Stimulated activated CD8-positive, alpha-beta memory T cell treated with anti-CD3 and anti-CD28 coated beads, Interleukin-4, amount 100 ng/mL, for 1 hour (primary cell): ENCODE measurements around the gene CASP8.

ENCODE experiments used
- DNase-seq, 2 donors: peaks; one replicate each; pipeline ENCODE4 v3.0.0-alpha.2; 2020; ENCODE audit warnings: low read depth in 2 of 2, low spot score in 1 of 2

CASP8 gene

GRCh38 chr2:201242571-201243277 is 17.6 kb upstream of the CASP8 start:
- DNase-seq: no peak

- DNase-seq: no peak
Observed at GRCh38 chr2:201244829-201245228, 15.5 kb upstream of the CASP8 start.

DNA sequence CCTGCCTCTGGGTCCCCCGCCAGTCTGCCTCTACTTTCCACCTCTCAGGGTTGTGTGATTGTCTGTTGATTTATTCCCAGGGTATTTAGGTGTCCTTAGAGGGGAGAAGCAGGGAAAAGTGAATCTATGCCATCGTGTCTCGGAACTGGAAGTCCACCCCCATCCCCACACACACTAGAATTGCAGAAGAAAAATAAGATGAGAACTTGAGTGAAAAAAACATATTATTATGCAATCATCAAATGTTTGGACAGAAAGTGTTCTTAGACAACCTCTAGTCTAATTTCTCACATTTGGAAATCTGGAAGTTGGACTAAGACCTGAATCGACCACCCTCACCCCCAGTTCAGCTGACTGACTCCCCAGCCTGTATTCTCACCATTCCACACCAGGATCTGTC is 14.1 kb upstream of the CASP8 start:
- no peak for DNase-seq

GRCh38 chr2:201248288-201248844 is 12.0 kb upstream of the CASP8 start:
- DNase-seq: no peak

DNA sequence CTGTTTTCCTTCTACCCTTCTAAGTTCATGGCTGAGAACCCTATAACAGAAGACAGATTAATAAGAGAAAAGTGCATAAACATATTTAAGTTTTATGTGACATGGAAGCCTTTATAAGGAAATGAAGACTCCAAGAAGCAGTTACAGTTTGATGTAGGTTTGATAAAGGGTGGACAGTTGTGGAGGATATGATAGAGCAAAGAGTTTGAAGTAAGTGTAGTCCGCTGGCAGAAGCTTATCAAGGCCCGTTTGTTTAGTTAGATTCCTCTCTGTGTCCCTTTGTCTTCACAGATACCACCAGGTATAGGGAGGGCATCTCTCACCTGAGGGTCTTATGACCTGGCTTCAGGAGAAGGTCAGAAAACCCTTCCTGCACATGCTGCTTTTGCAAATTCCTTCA is 10.4 kb upstream of the CASP8 start:
- no peak for DNase-seq

DNA sequence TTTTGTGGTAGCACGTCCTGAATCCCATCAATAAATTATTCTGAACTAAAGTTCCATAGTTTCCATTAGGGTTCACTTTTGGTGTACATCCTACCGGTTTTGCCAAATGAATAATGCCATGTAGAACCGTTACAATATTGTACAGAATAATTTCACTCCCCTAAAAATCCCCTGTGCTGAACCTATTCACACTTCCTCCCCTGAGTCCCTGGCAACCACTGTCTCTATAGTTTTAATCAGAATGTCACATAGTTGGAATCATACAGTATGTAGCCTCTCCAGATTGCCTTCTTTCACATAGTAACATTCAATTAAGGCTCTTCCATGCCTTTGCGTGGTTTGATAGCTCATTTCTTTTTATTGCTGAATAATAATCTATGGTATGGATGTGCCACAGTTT is 9.6 kb upstream of the CASP8 start:
- no peak for DNase-seq

- no peak for DNase-seq
Observed at GRCh38 chr2:201254081-201254730, 6.1 kb upstream of the CASP8 start.

- DNase-seq: no peak
Observed at GRCh38 chr2:201255408-201256033, 4.8 kb upstream of the CASP8 start.

GRCh38 chr2:201256082-201256481 is 4.3 kb upstream of the CASP8 start:
- DNase-seq: no peak

DNA sequence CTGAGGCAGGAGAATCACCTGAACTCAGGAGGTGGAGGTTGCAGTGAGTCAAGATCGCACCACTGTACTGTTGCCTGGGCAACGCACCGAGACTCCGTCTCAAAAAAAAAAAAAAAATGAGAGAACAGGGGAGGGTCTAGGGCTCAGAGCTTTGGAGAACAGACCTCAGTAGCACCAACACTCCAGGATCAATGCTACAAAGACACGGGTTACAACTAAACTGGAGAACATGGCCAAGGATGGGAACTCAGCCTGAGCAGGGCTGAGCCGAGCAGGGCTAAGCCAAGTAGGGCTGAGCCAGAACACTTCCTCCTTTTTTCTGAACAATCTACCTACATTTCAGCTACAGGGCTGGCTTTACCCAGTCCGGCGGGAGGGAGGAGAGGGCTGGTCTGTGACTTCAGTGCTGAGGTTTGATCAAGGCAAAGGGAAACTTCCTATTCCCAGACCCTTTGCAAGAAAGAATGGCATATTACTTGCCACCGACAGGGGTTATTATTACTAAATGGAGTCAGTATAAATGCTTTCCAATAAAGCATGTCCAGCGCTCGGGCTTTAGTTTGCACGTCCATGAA is 2.9 kb upstream of the CASP8 start:
- no peak for DNase-seq

DNA sequence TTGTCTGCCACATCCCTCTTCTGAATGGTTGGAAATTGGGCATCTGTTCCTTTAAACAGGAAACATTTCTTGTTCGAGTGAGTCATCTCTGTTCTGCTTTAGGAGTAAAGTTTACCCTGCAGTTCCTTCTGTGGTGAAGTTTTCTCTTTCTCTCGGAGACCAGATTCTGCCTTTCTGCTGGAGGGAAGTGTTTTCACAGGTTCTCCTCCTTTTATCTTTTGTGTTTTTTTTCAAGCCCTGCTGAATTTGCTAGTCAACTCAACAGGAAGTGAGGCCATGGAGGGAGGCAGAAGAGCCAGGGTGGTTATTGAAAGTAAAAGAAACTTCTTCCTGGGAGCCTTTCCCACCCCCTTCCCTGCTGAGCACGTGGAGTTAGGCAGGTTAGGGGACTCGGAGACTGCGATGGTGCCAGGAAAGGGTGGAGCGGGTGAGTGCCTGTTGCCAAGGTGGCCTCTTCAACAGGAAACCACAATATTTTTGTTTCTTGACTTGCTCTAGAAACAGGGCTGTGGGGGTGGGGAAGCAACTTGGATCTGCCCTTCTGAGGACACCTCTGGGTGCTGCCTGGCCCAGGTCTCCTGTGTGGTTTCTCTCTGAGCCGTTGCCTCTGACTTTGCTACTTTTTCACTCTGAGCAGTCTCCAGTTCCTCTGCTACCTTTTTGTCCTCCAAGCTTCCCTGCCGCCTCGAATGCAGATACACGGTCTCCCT is 2.2 kb upstream of the CASP8 start:
- DNase-seq: peak; percentile 72 to 86

DNA sequence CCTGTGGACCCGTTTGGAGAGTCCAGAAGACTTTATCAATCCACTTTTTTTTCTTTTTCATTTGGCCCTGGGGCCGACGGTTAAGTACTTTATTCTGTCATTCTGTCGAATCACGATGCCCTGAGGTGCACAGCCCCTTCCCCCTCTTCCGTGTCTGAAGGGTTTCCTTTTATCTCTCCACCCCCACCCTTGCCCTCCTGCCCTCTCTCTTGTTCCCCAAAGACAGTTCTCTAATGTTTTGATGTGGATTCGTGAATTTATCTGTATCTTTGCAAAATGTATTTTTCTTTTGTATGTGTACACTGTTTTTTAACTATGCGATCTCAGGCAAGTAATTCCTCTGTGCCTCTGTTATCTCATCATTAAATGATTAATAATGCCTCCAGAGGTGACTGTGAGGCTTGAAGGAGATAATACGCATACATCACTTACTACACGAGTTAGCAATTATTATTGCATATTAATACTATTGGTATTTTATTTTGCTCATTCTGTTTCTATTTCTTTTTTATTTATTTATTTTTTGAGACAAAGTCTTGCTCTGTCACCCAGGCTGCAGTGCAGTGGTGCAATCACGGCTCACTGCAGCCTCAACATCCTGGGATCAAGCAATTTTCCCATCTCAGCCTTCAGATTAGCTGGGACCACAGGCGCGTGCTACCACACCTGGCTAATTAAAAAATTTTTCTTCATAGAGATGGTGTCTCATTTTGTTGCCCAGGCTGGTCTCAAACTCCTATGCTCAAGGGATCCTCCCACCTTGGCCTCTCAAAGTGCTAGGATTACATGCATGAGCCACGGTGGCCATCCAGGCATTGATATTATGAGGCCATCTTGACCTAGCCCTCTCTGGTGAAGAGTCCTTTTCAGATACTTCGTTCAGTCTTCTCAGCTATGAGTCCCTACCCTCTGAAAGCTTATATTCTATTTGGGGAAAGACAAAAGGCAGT is 1.4 kb upstream of the CASP8 start:
- DNase-seq: peak in 1 of 2 donors; percentile 25

GRCh38 chr2:201261471-201261870 is 1.1 kb downstream of the CASP8 start:
- DNase-seq: peak in 1 of 2 donors; percentile 17

GRCh38 chr2:201261906-201262305 is 1.6 kb downstream of the CASP8 start:
- DNase-seq: no peak

- no peak for DNase-seq
Observed at GRCh38 chr2:201262718-201263117, 2.4 kb downstream of the CASP8 start.

DNA sequence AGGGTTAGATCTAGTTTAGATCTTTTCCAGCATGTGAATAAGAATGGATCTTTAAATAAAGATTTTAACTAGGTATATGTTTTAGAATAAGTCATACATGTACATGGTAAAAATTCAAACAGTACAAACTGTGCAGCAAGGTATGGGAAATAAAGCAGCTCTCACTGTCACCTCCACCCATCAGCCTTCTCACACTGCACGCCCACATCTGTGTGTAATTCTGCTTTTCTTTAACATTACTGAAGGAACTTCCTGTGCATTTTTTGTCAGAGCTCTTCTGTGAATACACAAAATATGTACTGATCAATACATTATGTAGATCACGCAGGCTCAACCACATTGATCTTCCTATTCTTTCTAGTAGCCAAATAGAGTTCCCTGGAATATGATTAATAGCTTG is 3.4 kb downstream of the CASP8 start:
- no peak for DNase-seq

DNA sequence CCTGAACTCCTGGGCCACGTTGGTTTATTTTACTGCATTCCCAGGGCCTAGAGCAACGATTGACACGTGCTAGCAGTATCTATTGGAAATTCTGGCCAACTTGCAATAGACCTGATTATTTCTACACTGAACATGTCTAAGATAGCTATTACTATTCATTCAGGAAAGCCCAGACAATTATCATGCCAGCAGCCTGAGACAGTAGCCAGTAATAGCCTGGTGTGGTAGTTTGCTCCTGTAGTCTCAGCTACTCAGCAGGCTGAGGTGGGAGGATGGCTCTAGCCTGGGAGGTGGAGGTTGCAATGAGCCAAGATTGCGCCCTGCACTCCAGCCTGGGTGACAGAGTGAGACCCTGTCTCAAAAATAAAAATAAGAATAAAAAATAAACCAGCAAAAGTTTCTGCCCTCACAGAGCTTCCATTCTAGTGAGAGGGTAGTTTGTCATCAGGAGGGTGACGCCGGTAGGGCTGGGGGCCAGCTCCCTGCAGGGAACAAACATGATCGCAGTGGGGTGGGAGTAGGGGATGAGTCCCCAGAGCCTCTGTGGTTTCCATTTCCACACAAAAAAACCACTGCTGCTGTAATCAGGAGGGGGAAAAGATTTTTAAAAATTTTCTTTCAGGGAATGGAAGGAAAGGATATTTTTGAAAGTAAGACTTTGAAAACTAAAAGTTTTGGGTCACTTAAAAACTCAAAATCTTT is 4.3 kb downstream of the CASP8 start:
- DNase-seq: no peak

DNA sequence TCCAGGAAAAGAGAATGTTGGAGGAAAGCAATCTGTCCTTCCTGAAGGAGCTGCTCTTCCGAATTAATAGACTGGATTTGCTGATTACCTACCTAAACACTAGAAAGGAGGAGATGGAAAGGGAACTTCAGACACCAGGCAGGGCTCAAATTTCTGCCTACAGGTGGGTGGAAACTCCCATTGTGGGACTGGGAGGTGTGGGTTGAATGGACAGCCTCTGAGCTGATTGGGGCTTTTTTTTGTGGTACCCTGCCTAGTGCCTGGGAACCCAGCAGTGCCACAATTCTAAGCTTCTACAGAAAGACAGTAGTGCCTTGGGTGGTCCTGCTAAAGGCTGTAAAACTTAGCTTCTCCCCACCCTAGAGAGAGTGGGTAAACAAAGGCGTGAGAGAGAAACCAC is 6.3 kb downstream of the CASP8 start:
- DNase-seq: no peak

- no peak for DNase-seq
Observed at GRCh38 chr2:201267278-201268030, 7.1 kb downstream of the CASP8 start.
